Gastroesophageal sphincter (tissue), 3 donors: ENCODE results near the gene GSK3B.

ENCODE experiments used
- CTCF ChIP-seq, 4 experiments: fragments of 200-600 bp in 2 of 4; fragments of 450-650 bp in 2 of 4; sonication (generic) in 1 of 4; IDR thresholded peaks; one replicate each; pipeline ENCODE4 v1.5.1; 2017 to 2019; ENCODE audit warnings: antibody characterized with exemption in 4 of 4, mild to moderate bottlenecking in 2 of 4, moderate library complexity in 2 of 4
- EP300 ChIP-seq: sonication (generic); formaldehyde crosslinking; IDR thresholded peaks from one replicate; pipeline ENCODE4 v1.6.1; 2017; ENCODE audit warnings: antibody characterized with exemption, mild to moderate bottlenecking
- POLR2A ChIP-seq, 2 donors: fragments of 450-650 bp; IDR thresholded peaks; one replicate each; pipeline ENCODE4 v1.6.1; 2017; ENCODE audit warnings: antibody characterized with exemption in 2 of 2, mild to moderate bottlenecking in 2 of 2, moderate library complexity in 1 of 2
- POLR2AphosphoS5 ChIP-seq: sonication (generic); formaldehyde crosslinking; IDR thresholded peaks from one replicate; pipeline ENCODE4 v1.6.1; 2017; ENCODE audit warnings: antibody characterized with exemption

- TF ChIP-seq POLR2A (IDR thresholded peaks at IDR 0.05): no peak
- TF ChIP-seq CTCF (IDR thresholded peaks at IDR 0.05): no peak
- no peak for TF ChIP-seq EP300
- TF ChIP-seq POLR2AphosphoS5: no peak
Observed at GRCh38 chr3:119831941-119832371, 262.3 kb downstream of the GSK3B start.
